Duodenal mucosa (tissue), 2 donors: ENCODE data around the gene TFAP2D.

ENCODE experiments used
- H3K27ac ChIP-seq: one replicate; pipeline ENCODE4 v1.7.0; 2013; ENCODE audit warnings: low read depth, low read length
- H3K27me3 ChIP-seq, 2 donors: one replicate each; pipeline ENCODE4 v1.7.0; 2013; ENCODE audit warnings: low read length in 2 of 2, control low read depth in 1 of 2; ENCODE audit not compliant: insufficient read depth in 2 of 2, control insufficient read depth in 1 of 2
- H3K36me3 ChIP-seq, 2 donors: one replicate each; pipeline ENCODE4 v1.7.0; 2013; ENCODE audit warnings: low read length in 2 of 2, control low read depth in 1 of 2; ENCODE audit not compliant: insufficient read depth in 2 of 2, control insufficient read depth in 1 of 2
- H3K4me1 ChIP-seq, 2 donors: one replicate each; pipeline ENCODE4 v1.7.0; 2013; ENCODE audit warnings: low read length in 2 of 2, control low read depth in 1 of 2; ENCODE audit not compliant: insufficient read depth in 2 of 2, control insufficient read depth in 1 of 2
- H3K4me3 ChIP-seq, 2 donors: one replicate each; pipeline ENCODE4 v1.7.0; 2013; ENCODE audit warnings: low read length in 2 of 2, low read depth in 1 of 2
- H3K9ac ChIP-seq, 2 donors: one replicate each; pipeline ENCODE4 v1.7.0; 2013; ENCODE audit warnings: low read length in 2 of 2, low read depth in 1 of 2
- H3K9me3 ChIP-seq, 2 donors: one replicate each; pipeline ENCODE4 v1.7.0; 2013; ENCODE audit warnings: low read length in 2 of 2, control low read depth in 1 of 2; ENCODE audit not compliant: control insufficient read depth in 1 of 2

TFAP2D gene

DNA sequence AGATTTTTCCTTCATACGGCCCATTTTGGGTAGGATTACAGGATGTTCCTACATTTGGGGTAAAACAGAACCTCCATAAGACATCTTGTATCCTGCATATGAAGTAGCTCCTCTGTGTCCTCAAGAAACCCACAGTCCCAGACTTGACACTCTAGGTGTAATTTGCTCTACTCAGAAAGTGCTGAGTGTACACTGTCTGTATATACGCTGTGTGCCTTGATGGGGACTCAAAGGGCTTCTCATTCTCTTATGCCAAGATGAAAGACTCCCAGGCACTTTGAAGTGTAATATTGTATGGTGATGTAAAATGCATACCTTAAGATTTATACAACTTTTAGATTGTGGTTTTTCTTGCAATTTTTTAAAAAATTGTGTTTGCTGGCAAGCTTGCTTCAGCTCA lies 5.2 kb downstream of the TFAP2D start:
- H3K9ac ChIP-seq = no peak overlapping the region
- H3K27ac ChIP-seq = no peak overlapping the region
- no peaks in the 10 kb centered on the region for H3K9me3 ChIP-seq
- peaks cover 17 to 59% of the 10 kb centered on the region in 2 donors for H3K27me3 ChIP-seq
- no peak overlapping the region for H3K4me3 ChIP-seq
- no peaks in the 10 kb centered on the region for H3K4me1 ChIP-seq
- H3K36me3 ChIP-seq = no peaks in the 10 kb centered on the region

GRCh38 chr6:50720623-50721022 lies 7.3 kb downstream of the TFAP2D start:
- Histone ChIP-seq H3K27me3 (peaks cover 14 to 46% of the 10 kb centered on the region in 2 donors), H3K27ac (no peak overlapping the region), H3K4me1 (no peaks in the 10 kb centered on the region), H3K36me3 (no peaks in the 10 kb centered on the region), H3K4me3 (no peak overlapping the region), H3K9me3 (no peaks in the 10 kb centered on the region), H3K9ac (no peak overlapping the region)

GRCh38 chr6:50721978-50722377 lies 8.7 kb downstream of the TFAP2D start:
- Histone ChIP-seq H3K9me3 (no peaks in the 10 kb centered on the region), H3K4me3 (no peak overlapping the region), H3K9ac (no peak overlapping the region), H3K36me3 (no peaks in the 10 kb centered on the region), H3K27me3 (peaks cover 10 to 32% of the 10 kb centered on the region in 2 donors), H3K27ac (no peak overlapping the region), H3K4me1 (no peaks in the 10 kb centered on the region)

DNA sequence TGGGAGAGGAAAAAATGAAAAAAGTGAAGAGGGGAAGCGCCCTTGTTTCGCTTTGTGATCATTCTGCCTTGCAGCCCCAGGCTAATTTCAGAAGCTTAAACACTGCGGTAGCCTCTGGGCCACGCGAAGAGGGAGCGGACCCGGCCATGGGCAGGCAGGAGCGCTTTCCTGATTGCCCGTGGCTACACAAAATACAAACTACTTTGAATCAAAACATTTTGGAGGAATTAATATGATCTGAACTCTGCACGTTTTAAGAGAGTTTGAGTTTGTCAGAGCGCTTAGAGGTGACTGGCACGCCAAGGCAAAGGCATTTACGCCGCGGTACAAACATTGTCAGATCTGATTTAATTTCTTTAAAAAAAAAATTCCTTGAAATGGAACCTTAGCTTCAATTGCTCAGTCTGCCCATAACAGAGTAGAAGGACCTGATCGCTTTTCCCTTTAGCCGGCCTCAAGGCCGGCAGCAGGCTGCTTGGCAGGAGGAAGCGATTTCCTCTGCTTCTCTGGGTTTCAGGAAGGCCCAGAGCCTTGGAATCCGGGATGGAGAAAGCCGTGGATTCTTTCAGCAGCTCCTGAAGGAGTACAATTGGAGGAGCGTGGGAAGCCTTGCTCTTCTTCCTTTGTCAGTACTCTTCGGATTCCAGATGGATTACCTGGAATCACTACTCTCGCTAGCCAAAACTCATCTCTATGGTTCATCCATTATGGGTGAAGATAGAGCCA lies 9.7 kb downstream of the TFAP2D start:
- Histone ChIP-seq H3K27me3 (peaks cover 10 to 27% of the 10 kb centered on the region in 2 donors), H3K4me3 (no peak overlapping the region), H3K9ac (no peak overlapping the region), H3K36me3 (no peaks in the 10 kb centered on the region), H3K27ac (no peak overlapping the region), H3K4me1 (no peaks in the 10 kb centered on the region), H3K9me3 (no peaks in the 10 kb centered on the region)

- Histone ChIP-seq H3K27ac (no peak overlapping the region), H3K27me3 (peaks cover 10 to 27% of the 10 kb centered on the region in 2 donors), H3K4me3 (no peak overlapping the region), H3K9me3 (no peaks in the 10 kb centered on the region), H3K4me1 (no peaks in the 10 kb centered on the region), H3K9ac (no peak overlapping the region), H3K36me3 (no peaks in the 10 kb centered on the region)
Measured at GRCh38 chr6:50724381-50725124, 11.2 kb downstream of the TFAP2D start.

DNA sequence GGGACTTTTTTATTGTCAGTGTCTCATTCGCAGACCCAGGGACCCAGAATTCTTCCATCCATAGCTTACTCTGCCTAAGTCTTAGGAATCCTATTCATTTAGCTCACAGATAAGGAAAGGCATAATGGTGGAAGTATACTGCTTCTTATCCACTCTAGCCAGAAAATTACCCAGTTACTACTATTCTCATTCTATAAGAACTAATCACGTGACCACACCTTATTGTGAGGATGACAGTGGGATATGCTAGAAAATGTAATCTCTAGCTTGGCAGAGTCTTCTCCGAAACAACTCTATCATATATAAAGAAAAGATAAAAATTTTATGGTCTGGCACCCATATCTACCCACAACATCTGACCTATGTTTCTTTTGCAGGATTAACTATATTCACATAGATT lies 21.2 kb downstream of the TFAP2D start:
- no peaks in the 10 kb centered on the region for H3K4me1 ChIP-seq
- H3K27ac ChIP-seq = no peak overlapping the region
- H3K4me3 ChIP-seq = no peak overlapping the region
- no peaks in the 10 kb centered on the region for H3K36me3 ChIP-seq
- H3K9ac ChIP-seq = no peak overlapping the region
- H3K27me3 ChIP-seq = no peaks in the 10 kb centered on the region
- H3K9me3 ChIP-seq = no peaks in the 10 kb centered on the region

DNA sequence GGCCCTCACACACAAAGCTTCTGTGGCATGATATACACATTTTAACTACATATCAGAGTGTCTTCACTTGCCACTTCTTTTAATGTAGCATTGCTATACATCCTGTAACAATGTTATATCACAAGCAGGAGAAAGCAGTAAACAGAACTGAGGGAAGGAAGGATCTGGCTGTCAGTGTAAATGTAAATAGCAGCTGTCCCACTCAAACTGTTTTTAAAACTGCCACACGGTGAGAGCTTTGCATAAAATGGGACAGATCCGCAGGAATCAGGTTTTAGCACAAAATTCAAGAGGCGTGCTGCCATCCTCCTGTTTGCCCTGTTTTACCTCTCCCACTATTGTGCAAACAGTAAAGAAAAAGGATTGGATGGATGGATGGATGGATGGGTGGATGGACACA lies 28.8 kb downstream of the TFAP2D start:
- no peak overlapping the region for H3K4me3 ChIP-seq
- no peaks in the 10 kb centered on the region for H3K9me3 ChIP-seq
- no peaks in the 10 kb centered on the region for H3K27me3 ChIP-seq
- no peak overlapping the region for H3K9ac ChIP-seq
- H3K4me1 ChIP-seq = no peaks in the 10 kb centered on the region
- H3K27ac ChIP-seq = no peak overlapping the region
- no peaks in the 10 kb centered on the region for H3K36me3 ChIP-seq

DNA sequence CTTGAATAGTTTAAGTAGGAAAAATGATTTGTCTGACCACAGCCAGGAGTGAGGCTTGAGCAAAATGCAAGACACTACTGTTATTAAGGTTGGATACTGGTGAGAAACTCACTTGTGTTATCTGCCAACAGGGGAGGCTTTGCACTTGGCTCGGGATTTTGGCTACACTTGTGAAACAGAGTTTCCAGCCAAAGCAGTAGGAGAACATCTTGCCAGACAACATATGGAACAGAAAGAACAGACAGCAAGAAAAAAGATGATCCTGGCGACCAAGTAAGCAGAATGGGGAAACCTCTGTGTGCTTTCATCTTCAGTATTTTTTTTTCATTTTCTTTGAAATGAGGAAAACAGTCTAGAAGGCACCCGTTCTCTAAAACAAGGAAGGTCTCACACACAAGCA lies 31.6 kb downstream of the TFAP2D start:
- Histone ChIP-seq H3K4me1 (no peaks in the 10 kb centered on the region), H3K4me3 (no peak overlapping the region), H3K36me3 (no peaks in the 10 kb centered on the region), H3K9me3 (no peaks in the 10 kb centered on the region), H3K27me3 (no peaks in the 10 kb centered on the region), H3K9ac (no peak overlapping the region), H3K27ac (no peak overlapping the region)

- Histone ChIP-seq H3K4me1 (no peaks in the 10 kb centered on the region), H3K4me3 (no peak overlapping the region), H3K27me3 (no peaks in the 10 kb centered on the region), H3K9me3 (no peaks in the 10 kb centered on the region), H3K9ac (no peak overlapping the region), H3K36me3 (no peaks in the 10 kb centered on the region), H3K27ac (no peak overlapping the region)
Measured at GRCh38 chr6:50762798-50763197, 49.5 kb downstream of the TFAP2D start.

- Histone ChIP-seq H3K4me1 (no peaks in the 10 kb centered on the region), H3K36me3 (no peaks in the 10 kb centered on the region), H3K9me3 (no peaks in the 10 kb centered on the region), H3K27ac (no peak overlapping the region), H3K4me3 (no peak overlapping the region), H3K9ac (no peak overlapping the region), H3K27me3 (no peaks in the 10 kb centered on the region)
Measured at GRCh38 chr6:50778696-50779095, 65.4 kb downstream of the TFAP2D start.
